Right lung (tissue), 5 donors: ENCODE measurements around the gene SLC25A6. TPM values are rescaled to one million over a fixed set of nuclear protein-coding genes. Genes with fewer than 3 reads are reported as not detected.
"Not testable (repeated sequence)": the region's sequence is repeated elsewhere in the genome, so short reads cannot be mapped to it uniquely, and the experiment has no call there.

Experiments used
- DNase-seq, 2 donors: peaks; one replicate each; pipeline ENCODE4 v3.0.0-alpha.2; 2013
- polyA plus RNA-seq, 5 donors: library from polyadenylated mRNA; unstranded; fragments of 120-200 nt; gene quantifications; one replicate each; pipeline versions ENCODE4 v1.2.1 to v1.2.3, GENCODE V29; 2013; ENCODE audit warnings: inconsistent platforms in 1 of 5, low replicate concordance in 1 of 5; ENCODE audit not compliant: insufficient read length in 5 of 5, insufficient read depth in 1 of 5

SLC25A6 gene
- polyA plus RNA-seq, 5 donors: 359 to 585 (median 401) TPM

- DNase-seq: no peak
Observed at GRCh38 chrX:1416965-1417760, 25.2 kb upstream of the SLC25A6 start.

GRCh38 chrX:1416327-1416784, 24.4 kb upstream of the SLC25A6 start:
- DNase-seq: no peak

- DNase-seq: no peak
Observed at GRCh38 chrX:1412551-1413161, 20.7 kb upstream of the SLC25A6 start.

- no peak for DNase-seq
Observed at GRCh38 chrX:1411326-1411725, 19.4 kb upstream of the SLC25A6 start.

- DNase-seq: no peak
Observed at GRCh38 chrX:1407035-1407434, 15.1 kb upstream of the SLC25A6 start.

GRCh38 chrX:1405769-1406168, 13.9 kb upstream of the SLC25A6 start:
- not testable (repeated sequence) for DNase-seq

GRCh38 chrX:1403867-1404266, 12.0 kb upstream of the SLC25A6 start:
- not testable (repeated sequence) for DNase-seq

- no peak for DNase-seq
Observed at GRCh38 chrX:1403228-1403627, 11.3 kb upstream of the SLC25A6 start.

GRCh38 chrX:1401611-1402430, 9.9 kb upstream of the SLC25A6 start:
- no peak for DNase-seq

GRCh38 chrX:1400742-1401471, 9.0 kb upstream of the SLC25A6 start:
- DNase-seq: no peak

GRCh38 chrX:1400049-1400448, 8.1 kb upstream of the SLC25A6 start:
- no peak for DNase-seq

GRCh38 chrX:1398431-1399340, 6.8 kb upstream of the SLC25A6 start:
- DNase-seq: no peak

GRCh38 chrX:1397441-1398270, 5.7 kb upstream of the SLC25A6 start:
- DNase-seq: no peak

- DNase-seq: no peak
Observed at GRCh38 chrX:1397001-1397400, 5.1 kb upstream of the SLC25A6 start.

- DNase-seq: no peak
Observed at GRCh38 chrX:1395646-1396216, 3.8 kb upstream of the SLC25A6 start.

- DNase-seq: no peak
Observed at GRCh38 chrX:1394731-1395501, 3.0 kb upstream of the SLC25A6 start.

GRCh38 chrX:1393871-1394615, 2.1 kb upstream of the SLC25A6 start:
- DNase-seq: no peak
